K562 (cell line): Measurements from ENCODE around the gene IZUMO4. TPM values are rescaled to one million over a fixed set of nuclear protein-coding genes. Genes with fewer than 3 reads are reported as not detected.

ENCODE experiments used
- ASH1L ChIP-seq: fragments of 450-650 bp; IDR thresholded peaks from 2 replicates; pipeline ENCODE4 v1.6.1; 2018; ENCODE audit warnings: borderline replicate concordance, mild to moderate bottlenecking, low read depth; ENCODE audit not compliant: partially characterized antibody
- CHAMP1 ChIP-seq: fragments of 450-650 bp; IDR thresholded peaks from 2 replicates; pipeline ENCODE4 v1.6.1; 2016; ENCODE audit warnings: mild to moderate bottlenecking
- CHCHD3 ChIP-seq: fragments of 250-450 bp; sonication (Bioruptor Pico); IDR thresholded peaks from 2 replicates; pipeline ENCODE4 v2.1.2; 2022; ENCODE audit warnings: mild to moderate bottlenecking
- EP300 ChIP-seq: IDR thresholded peaks from 2 replicates; pipeline ENCODE4 v1.6.1; 2012; ENCODE audit warnings: low read length, improper control_type of control experiment
- GTF2F1 ChIP-seq: IDR thresholded peaks from 2 replicates; pipeline ENCODE4 v1.6.1; 2011; ENCODE audit warnings: low read depth, low read length, improper control_type of control experiment
- MED1 ChIP-seq: sonication (generic); formaldehyde crosslinking; IDR thresholded peaks from 2 replicates; pipeline ENCODE4 v1.8.1; 2023; ENCODE audit warnings: missing genetic modification reagents, borderline replicate concordance
- NCOA4 ChIP-seq: fragments of 450-650 bp; IDR thresholded peaks from 2 replicates; pipeline ENCODE4 v1.6.1; 2018; ENCODE audit warnings: mild to moderate bottlenecking; ENCODE audit not compliant: partially characterized antibody
- PCBP1 ChIP-seq: fragments of 200-400 bp; formaldehyde crosslinking; IDR thresholded peaks from 2 replicates; pipeline ENCODE4 v1.6.1; 2018; ENCODE audit warnings: mild to moderate bottlenecking, low read depth, low read length; ENCODE audit not compliant: poor library complexity, severe bottlenecking
- RBBP5 ChIP-seq: fragments of 200-600 bp; sonication (generic); IDR thresholded peaks from 2 replicates; pipeline ENCODE4 v1.6.1; 2012; ENCODE audit warnings: borderline replicate concordance, mild to moderate bottlenecking, low read length, control low read depth, inconsistent platforms; ENCODE audit not compliant: insufficient read depth, poor library complexity, severe bottlenecking
- RREB1 ChIP-seq: fragments of 250-450 bp; sonication (Bioruptor Pico); IDR thresholded peaks from 2 replicates; pipeline ENCODE4 v1.4.0; 2020
- U2AF2 ChIP-seq: fragments of 200-400 bp; formaldehyde crosslinking; optimal IDR thresholded peaks from 2 replicates; pipeline ENCODE3; 2017; ENCODE audit warnings: low read depth, mild to moderate bottlenecking, low read length
- ZFP30 ChIP-seq: fragments of 250-450 bp; sonication (Bioruptor Pico); IDR thresholded peaks from 2 replicates; pipeline ENCODE4 v1.8.0; 2022; ENCODE audit warnings: moderate library complexity, mild to moderate bottlenecking, inconsistent platforms, borderline replicate concordance
- ZNF41 ChIP-seq: fragments of 250-450 bp; sonication (Bioruptor Pico); conservative IDR thresholded peaks from 2 replicates; pipeline ENCODE4 v1.4.0; 2020; ENCODE audit warnings: mild to moderate bottlenecking
- ZNF696 ChIP-seq: fragments of 250-450 bp; sonication (Bioruptor Pico); conservative IDR thresholded peaks from 2 replicates; pipeline ENCODE4 v1.4.0; 2020; ENCODE audit warnings: mild to moderate bottlenecking, moderate library complexity
- ZNF75A ChIP-seq: fragments of 450-650 bp; formaldehyde crosslinking; IDR thresholded peaks from 2 replicates; pipeline ENCODE4 v1.4.0; 2020; ENCODE audit warnings: mild to moderate bottlenecking
- polyA plus RNA-seq, 8 experiments: library from polyadenylated mRNA; depleted of rRNA in 4 of 8; stranded (reverse) in 5 of 8; unstranded in 3 of 8; fragments of >200 nt; fragmentation: Nextera tagmentation in 2 of 8; fragmentation: Illumina TruSeq in 1 of 8; extraction: Ambion mirVana in 2 of 8; extraction: Trizol in 1 of 8; gene quantifications; 2 replicates each; pipeline versions ENCODE4 v1.2.1 to v1.2.3, GENCODE V29; 2011 to 2014; ENCODE audit warnings: inconsistent platforms in 1 of 8, missing spikeins in 1 of 8
- total RNA-seq, 7 experiments: library from RNA; depleted of rRNA in 6 of 7; stranded (reverse); fragments of >200 nt in 6 of 7; fragmentation: Illumina TruSeq in 2 of 7; extraction: Trizol in 2 of 7; gene quantifications; 2 replicates each; pipeline versions ENCODE4 v1.2.1 to v1.2.3, GENCODE V29; 2011 to 2021; ENCODE audit warnings: low replicate concordance in 1 of 7
- TF ChIP-seq, protein P1 (sequence below): sonication (generic); formaldehyde crosslinking; IDR thresholded peaks from 2 replicates; pipeline ENCODE4 v1.9.0; 2022; ENCODE audit warnings: mild to moderate bottlenecking, missing genetic modification reagents

IZUMO4 gene
- total and polyA plus RNA-seq, 9 of the 15 experiments (the other 6 are each of a cell fraction or from before 2014, with no cell fraction given) = 0.07 to 3.9 (median 1.2) TPM

GRCh38 chr19:2059422-2060201 is 37.1 kb upstream of the IZUMO4 start (continued):
- TF ChIP-seq CHAMP1 = no peak
- peak; percentile 90 for TF ChIP-seq EP300
- no peak for TF ChIP-seq GTF2F1
- peak; percentile 96 for TF ChIP-seq MED1 (CRISPR knock-in tag)
- no peak for TF ChIP-seq ZNF75A (CRISPR knock-in tag)
- TF ChIP-seq RBBP5 = peak; percentile 58
- TF ChIP-seq NCOA4 = no peak
- TF ChIP-seq U2AF2 = no peak
- no peak for TF ChIP-seq ASH1L
- TF ChIP-seq ZFP30 (CRISPR knock-in tag) = no peak; the same call in 1 of the 2 replicates
- TF ChIP-seq PCBP1 = peak; percentile 94
- no peak for TF ChIP-seq ZNF696 (CRISPR knock-in tag)
- TF ChIP-seq, protein P1, sequence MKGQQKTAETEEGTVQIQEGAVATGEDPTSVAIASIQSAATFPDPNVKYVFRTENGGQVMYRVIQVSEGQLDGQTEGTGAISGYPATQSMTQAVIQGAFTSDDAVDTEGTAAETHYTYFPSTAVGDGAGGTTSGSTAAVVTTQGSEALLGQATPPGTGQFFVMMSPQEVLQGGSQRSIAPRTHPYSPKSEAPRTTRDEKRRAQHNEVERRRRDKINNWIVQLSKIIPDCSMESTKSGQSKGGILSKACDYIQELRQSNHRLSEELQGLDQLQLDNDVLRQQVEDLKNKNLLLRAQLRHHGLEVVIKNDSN (CRISPR knock-in tag) = no peak; the same call in 1 of the 2 replicates
- TF ChIP-seq CHCHD3 (CRISPR knock-in tag) = no peak
- TF ChIP-seq RREB1 = peak; percentile 62; the same call in 1 of the 2 replicates
- TF ChIP-seq ZNF41 (CRISPR knock-in tag) = peak; percentile 68
